ENCODE measurements around the gene CDK3. TPM values are rescaled to one million over a fixed set of nuclear protein-coding genes. Genes with fewer than 3 reads are reported as not detected.

CDK3 gene
- total RNA-seq, 2 experiments from 2014 or later, result 3.8 to 4.1 TPM

DNA sequence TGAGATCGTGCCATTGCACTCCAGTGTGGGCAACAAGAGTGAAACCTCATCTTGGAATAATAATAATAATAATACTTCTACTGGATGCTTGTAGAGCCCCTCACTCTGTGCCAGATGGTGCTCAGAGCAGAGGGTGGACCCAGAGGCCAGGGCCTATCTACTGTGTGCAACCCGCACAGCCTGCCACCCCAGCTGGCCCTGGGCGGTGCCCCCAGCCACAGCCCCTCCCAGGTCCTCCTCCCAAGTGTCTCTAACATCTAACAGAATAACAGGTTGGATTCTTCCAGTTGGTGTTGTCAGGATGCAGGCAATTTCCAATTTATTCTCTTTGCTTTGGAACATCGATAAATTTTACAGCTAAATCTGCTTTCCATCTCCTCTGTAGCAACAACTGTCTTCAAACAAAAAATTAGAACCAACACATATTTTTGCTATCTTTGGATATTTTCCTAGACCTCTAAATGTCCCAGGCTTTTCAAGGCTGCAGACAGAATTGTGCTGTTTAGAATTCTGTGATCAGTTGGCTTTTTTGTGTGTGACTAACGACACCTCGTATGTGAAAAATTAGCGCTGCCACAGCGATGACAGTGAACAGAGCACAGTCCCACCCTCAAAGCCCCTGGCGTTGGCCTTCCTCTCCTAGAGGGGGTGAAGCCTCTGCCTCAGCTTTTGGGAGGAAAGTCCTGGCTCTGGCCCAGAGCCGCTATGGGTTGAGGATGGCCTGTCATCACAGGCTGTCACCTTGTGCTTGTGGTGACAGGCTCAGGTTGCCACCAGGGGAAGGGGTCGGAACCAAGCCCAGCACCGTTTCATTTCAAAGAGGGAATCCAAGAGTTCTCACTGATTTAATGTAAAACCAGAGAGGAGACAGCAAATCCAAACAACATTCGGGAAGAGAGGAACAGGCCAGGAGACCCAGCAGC, 34.0 kb downstream of the CDK3 start:
- no peaks in the 10 kb centered on the region for H3K27me3 Mint-ChIP-seq
- intact Hi-C loops (cut with micrococcal nuclease), result no loop called here

DNA sequence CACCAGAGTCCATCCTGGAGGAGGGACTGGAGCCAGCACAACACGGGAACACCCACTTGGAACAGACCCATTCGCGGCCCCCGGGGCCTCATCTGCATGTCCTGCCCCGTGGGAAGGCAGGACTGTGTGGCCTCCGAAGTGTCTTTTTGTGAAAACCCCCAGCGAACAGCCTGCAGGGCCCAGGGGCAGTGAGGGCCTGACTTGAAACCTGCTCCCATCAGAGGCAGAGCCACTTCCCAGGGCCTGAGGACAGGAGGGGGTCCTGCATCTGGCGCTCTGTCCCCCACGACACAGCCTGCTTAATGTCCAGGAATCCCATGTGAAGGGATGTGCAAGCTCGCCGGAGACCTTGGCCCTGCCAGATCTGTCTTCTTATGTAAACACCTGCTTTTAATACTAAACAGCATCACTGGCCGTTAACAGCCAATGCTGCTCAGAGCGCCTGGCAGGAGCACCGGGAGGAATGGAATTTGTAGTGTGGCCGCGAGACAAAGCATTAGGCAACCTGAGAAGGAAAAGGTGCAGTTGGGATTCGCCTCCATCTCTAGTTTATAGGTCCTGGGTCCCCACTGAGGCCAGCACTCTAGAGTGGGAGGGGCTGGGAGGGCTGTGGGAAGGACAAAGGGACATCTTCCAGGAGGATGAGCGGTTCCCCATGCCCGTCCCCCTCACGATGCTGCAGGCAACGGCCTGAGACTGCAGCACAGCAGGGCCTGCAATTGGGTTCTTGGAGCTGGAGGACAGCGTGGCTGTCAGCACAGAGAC, 36.0 kb downstream of the CDK3 start:
- Mint-ChIP-seq H3K36me3 (ENCODE audit: low read depth) (peaks cover 23% of the 10 kb centered on the region), H3K27ac (no peak overlapping the region), H3K4me3 (no peak overlapping the region), H3K9me3 (no peaks in the 10 kb centered on the region), H3K27me3 (no peaks in the 10 kb centered on the region), H3K4me1 (ENCODE audit: low read depth) (peaks cover 17% of the 10 kb centered on the region)
- CTCF ChIA-PET, result interaction anchor here (1.1 to 1.4 kb wide), 3 partner anchors 23 to 243 kb away, joined by 3 to 6 read pairs (median 3); no protein-coding TSS in a partner anchor
- intact Hi-C loops (cut with micrococcal nuclease), result no loop called here
- ATAC-seq (no peak), DNase-seq (no peak)
- POLR2A ChIA-PET, result interaction anchor here (1.3 kb wide), 1 partner anchor 20 kb away, joined by 4 read pairs; no protein-coding TSS in a partner anchor
- TF ChIP-seq, protein P1, sequence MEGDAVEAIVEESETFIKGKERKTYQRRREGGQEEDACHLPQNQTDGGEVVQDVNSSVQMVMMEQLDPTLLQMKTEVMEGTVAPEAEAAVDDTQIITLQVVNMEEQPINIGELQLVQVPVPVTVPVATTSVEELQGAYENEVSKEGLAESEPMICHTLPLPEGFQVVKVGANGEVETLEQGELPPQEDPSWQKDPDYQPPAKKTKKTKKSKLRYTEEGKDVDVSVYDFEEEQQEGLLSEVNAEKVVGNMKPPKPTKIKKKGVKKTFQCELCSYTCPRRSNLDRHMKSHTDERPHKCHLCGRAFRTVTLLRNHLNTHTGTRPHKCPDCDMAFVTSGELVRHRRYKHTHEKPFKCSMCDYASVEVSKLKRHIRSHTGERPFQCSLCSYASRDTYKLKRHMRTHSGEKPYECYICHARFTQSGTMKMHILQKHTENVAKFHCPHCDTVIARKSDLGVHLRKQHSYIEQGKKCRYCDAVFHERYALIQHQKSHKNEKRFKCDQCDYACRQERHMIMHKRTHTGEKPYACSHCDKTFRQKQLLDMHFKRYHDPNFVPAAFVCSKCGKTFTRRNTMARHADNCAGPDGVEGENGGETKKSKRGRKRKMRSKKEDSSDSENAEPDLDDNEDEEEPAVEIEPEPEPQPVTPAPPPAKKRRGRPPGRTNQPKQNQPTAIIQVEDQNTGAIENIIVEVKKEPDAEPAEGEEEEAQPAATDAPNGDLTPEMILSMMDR (IDR thresholded peaks at IDR 0.05), result no peak

More for the DNA sequence above, 34.0 kb downstream of the CDK3 start:
- ATAC-seq, result no peak
- ChIA-PET POLR2A (interaction anchor here (0.7 to 1.0 kb wide), 3 partner anchors 8 to 14 kb away, joined by 3 read pairs; no protein-coding TSS in a partner anchor), CTCF (interaction anchor here (0.5 to 2.6 kb wide), 6 partner anchors 12 to 433 kb away, joined by 3 to 10 read pairs (median 4); partner anchors contain the start of gene CDK3)
- Mint-ChIP-seq H3K4me1 (ENCODE audit: low read depth) (peaks cover 24% of the 10 kb centered on the region), H3K9me3 (no peaks in the 10 kb centered on the region), H3K27ac (no peak overlapping the region), H3K4me3 (no peak overlapping the region), H3K36me3 (ENCODE audit: low read depth) (peaks cover 18% of the 10 kb centered on the region)
- TF ChIP-seq, protein P1 (IDR thresholded peaks at IDR 0.05), result no peak
- DNase-seq, result no peak

DNA sequence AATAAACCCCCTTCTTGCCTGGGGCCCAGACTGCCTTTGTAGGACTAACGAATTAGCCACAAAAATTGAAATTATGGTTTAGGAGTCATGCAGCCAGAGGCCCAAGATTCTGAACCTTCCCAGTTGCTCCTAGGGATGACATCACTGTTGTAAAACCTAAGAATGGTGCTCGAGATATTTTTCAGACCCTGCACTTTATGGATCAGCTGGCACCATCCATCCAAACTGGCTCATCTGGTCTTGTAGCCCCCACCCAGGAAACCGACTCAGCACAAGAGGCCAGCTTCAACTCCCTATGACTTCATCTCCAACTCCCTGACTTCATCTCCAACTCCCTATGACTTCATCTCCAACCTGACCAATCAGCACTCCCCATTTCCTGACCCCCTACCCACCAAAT, 37.4 kb downstream of the CDK3 start:
- Mint-ChIP-seq H3K36me3 (ENCODE audit: low read depth) (peaks cover 28% of the 10 kb centered on the region), H3K9me3 (no peaks in the 10 kb centered on the region), H3K4me1 (ENCODE audit: low read depth) (peaks cover 17% of the 10 kb centered on the region), H3K27me3 (no peaks in the 10 kb centered on the region), H3K27ac (peak overlapping the region; percentile 35), H3K4me3 (no peak overlapping the region)
- TF ChIP-seq, protein P1 (IDR thresholded peaks at IDR 0.05), result no peak
- ATAC-seq, result no peak
- no peak for DNase-seq
- intact Hi-C loops (cut with micrococcal nuclease), result no loop called here
- POLR2A ChIA-PET, result interaction anchor here (0.6 kb wide), 1 partner anchor 8 kb away, joined by 3 read pairs; no protein-coding TSS in a partner anchor
- CTCF ChIA-PET, result interaction anchor here (0.7 to 1.3 kb wide), 4 partner anchors 14 to 242 kb away, joined by 3 to 6 read pairs (median 3); no protein-coding TSS in a partner anchor

DNA sequence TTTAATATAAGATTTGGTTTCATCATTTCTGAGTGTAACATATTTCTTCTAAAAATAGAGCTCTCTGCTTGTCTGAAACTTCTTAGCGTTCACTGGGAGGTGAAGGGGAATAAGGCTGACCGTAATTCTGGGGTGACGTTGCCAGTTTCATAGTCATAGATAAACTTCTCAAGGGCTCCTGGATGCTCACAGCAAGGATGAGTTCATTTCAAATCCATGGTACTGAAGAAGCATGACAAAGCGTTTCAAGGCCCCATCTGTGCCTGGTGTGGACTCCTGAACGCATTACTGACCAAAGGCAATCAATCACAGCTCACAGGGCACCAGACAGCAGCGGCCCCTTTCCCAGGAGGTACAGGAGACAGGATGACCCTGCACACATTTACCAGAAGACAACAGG, 38.5 kb downstream of the CDK3 start:
- intact Hi-C loops (cut with micrococcal nuclease), result no loop called here
- Mint-ChIP-seq H3K36me3 (ENCODE audit: low read depth) (peaks cover 38% of the 10 kb centered on the region), H3K4me1 (ENCODE audit: low read depth) (peaks cover 17% of the 10 kb centered on the region), H3K9me3 (no peaks in the 10 kb centered on the region), H3K4me3 (no peak overlapping the region), H3K27me3 (no peaks in the 10 kb centered on the region), H3K27ac (no peak overlapping the region)
- POLR2A ChIA-PET, result no interaction called here
- TF ChIP-seq, protein P1 (IDR thresholded peaks at IDR 0.05), result no peak
- no peak for DNase-seq
- CTCF ChIA-PET, result interaction anchor here (1.5 kb wide), 1 partner anchor 25 kb away, joined by 6 read pairs; no protein-coding TSS in a partner anchor
- no peak for ATAC-seq
